OCI-LY3 (cell line): ENCODE measurements around the gene TSPAN9.

Experiments used
- CTCF ChIP-seq: fragments of 200-600, 300-600 bp; sonication (generic); IDR thresholded peaks from 2 replicates; pipeline ENCODE4 v1.5.1; 2014; ENCODE audit warnings: antibody characterized with exemption, low read length, low read depth
- EZH2phosphoT487 ChIP-seq: fragments of 200-600 bp; shearing (Covaris generic); IDR thresholded peaks from 2 replicates; pipeline ENCODE4 v1.6.1; 2018; ENCODE audit warnings: antibody characterized with exemption, mixed run types, low read depth

- TF ChIP-seq CTCF, result no peak
- TF ChIP-seq EZH2phosphoT487, result no peak
Measured at GRCh38 chr12:3238196-3238595, 161.0 kb downstream of the TSPAN9 start.
